CD4-positive, alpha-beta T cell treated with Interleukin-6 at 100 ng/mL for 8 hours (primary cell): ENCODE measurements around the gene APOA4.

Source experiments
- DNase-seq: peaks from one replicate; pipeline ENCODE4 v3.0.0-alpha.2; 2020; ENCODE audit warnings: mixed read lengths, low spot score

The APOA4 gene

GRCh38 chr11:116800610-116801009 is 22.5 kb downstream of the APOA4 start:
- no peak for DNase-seq

DNA sequence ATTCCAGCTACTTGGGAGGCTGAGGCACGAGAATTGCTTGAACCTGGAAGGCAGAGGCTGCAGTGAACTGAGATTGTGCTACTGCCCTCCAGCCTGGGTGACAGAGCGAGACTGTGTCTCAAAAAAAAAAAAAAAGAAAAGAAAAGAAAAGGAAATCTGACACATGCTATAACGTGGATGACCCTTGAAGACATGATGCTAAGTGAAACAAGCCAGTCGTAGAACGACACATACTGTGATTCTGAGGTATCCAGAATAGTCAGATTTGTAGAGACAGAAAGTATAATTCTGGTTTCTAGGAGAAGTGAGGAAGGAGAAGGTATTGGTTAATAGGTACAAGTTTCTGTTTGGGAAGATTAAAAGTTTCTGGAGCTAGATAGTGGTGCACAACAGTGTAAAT is 24.7 kb downstream of the APOA4 start:
- no peak for DNase-seq

DNA sequence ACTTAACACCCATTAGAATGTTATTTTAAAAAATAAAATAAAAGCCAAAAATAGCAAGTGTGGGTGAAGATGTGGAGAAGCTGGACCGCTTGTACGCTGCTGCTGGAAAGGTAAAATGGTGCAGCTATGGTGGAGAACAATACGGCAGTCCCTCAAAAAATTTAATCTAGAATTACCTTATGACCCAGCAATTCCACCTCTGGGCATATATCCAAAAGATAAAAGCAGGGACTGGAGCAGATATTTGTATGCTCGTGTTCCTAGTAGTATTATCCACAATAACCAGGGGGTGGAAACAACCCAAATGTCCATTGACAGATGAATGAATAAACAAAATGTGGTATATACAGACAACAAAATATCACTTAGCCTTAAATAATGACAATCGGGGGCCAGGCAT is 25.3 kb downstream of the APOA4 start:
- no peak for DNase-seq

GRCh38 chr11:116796548-116796947 is 26.6 kb downstream of the APOA4 start:
- DNase-seq: no peak

DNA sequence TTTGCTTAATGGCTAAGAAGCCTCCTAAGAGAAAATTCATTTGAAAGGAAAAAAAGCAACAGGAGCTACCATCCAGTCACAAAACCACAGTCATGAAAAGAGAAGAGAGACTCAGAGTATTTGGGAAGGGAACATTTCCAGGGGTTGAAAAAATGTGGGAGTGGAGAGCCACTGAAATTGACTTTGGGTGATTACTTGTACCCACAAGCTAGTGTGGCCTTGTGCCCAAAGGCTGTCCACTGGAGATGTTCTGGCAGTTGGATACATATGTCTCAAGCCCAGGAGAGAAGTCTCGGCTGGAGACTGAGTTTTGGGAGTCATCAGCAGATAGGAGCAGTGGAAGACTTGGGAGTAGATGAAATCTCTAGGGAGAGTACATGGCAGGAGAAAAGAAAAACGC is 28.3 kb downstream of the APOA4 start:
- DNase-seq: no peak

GRCh38 chr11:116793772-116794097 is 29.4 kb downstream of the APOA4 start:
- DNase-seq: no peak

- DNase-seq: no peak
Measured at GRCh38 chr11:116792869-116793771, 30.0 kb downstream of the APOA4 start.

GRCh38 chr11:116792144-116792868 is 30.8 kb downstream of the APOA4 start:
- DNase-seq: no peak

DNA sequence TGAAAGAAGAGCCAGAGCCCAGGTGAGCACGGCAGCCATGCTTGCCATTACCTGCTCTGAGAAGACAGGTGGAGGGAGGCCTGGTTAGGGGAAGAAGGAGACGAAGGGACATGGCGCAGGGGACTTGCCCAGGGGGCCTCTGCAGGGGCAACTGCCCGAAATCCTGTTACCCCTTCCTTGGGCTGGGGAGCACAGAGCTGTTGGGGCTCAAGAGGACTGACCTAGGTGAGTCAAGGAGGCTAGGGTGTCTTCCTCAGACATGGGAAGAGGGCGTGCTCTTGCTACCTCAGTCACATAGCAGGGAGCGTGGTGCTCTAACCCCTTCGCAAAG is 31.3 kb downstream of the APOA4 start, which contains the start of gene APOA5:
APOA5 (minus strand) TSS at position 67 of the 331 bp plus-strand sequence; CDS start at position 48, 19 bp downstream.
- DNase-seq: no peak

- DNase-seq: peak; percentile 70
Measured at GRCh38 chr11:116791002-116791812, 31.9 kb downstream of the APOA4 start.

DNA sequence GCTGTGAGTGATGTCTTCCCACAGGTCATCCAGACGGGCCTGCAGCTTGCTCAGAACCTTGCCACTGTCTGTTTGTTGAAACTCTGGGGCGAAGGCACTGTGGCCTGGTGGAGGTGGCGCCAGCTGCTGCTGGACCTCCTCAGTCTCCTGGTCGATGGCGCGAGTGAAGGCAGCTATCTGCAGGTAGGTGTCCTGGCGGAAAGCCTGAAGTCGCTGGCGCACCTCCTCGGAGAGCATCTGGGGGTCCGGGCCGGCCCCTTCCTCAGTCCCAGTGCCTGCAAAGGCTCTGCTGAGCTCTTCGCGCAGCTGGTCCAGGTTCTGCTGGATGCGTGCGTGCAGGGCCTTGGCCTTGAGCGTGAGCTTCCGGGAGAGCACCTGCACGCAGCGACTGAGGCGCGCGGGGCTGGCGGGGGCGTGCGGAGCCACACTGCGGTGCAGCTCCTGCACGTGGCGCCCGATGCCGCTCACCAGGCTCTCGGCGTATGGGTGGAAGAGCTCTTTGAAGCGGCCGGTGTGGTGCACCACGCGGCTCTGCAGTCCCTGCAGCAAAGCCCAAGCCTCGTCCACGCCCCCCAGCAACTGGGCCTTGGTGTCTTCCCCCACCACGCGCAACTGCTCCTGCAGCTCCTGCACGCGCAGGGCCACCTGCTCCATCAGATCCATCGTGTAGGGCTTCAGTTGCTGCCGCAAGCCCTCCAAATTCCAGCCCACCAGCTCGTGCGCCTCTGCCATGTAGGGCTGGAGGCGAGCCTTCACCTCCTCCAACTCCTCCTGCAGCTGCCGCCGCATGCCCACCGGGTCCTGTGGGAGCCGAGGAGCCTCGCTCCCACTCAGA is 32.7 kb downstream of the APOA4 start:
- DNase-seq: no peak

DNA sequence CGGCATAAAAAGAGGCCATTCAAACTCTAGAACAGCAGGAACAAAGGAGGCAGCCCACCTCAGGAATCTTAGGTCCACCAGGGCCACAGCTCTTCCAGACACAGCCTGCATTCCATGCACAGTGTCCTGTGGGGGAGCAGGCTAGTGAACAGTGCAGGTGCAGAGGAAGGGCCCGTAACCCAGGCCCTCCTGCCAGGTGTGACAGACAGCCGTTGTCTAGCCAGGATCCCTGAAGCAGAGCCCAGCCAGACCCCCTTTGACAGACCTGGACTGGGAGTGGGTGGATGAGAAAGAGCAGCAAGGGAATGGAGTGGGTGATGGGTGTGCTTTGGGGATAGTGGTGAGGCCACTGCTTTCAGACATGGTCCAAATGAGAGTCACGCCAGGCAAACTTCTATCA is 34.1 kb downstream of the APOA4 start:
- DNase-seq: no peak

DNA sequence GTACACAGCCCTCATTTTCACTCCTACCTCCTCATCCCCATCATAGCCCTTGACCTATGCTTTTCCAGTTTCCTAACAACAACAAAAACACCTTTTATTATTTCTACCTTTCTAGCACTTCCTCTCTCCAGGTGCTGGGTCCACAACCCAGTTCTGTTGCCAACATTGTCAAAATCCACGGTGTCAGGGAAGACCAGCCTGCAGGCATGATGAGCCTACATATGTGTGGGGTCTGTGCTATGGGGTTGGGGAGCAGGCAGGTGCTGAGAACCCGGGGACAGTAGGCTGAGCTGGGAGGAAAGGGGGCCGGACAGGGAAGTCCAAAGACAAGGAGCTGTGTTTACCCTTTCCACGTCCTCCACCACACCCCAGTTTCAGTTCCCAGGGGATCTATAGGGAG is 34.6 kb downstream of the APOA4 start:
- DNase-seq: no peak

DNA sequence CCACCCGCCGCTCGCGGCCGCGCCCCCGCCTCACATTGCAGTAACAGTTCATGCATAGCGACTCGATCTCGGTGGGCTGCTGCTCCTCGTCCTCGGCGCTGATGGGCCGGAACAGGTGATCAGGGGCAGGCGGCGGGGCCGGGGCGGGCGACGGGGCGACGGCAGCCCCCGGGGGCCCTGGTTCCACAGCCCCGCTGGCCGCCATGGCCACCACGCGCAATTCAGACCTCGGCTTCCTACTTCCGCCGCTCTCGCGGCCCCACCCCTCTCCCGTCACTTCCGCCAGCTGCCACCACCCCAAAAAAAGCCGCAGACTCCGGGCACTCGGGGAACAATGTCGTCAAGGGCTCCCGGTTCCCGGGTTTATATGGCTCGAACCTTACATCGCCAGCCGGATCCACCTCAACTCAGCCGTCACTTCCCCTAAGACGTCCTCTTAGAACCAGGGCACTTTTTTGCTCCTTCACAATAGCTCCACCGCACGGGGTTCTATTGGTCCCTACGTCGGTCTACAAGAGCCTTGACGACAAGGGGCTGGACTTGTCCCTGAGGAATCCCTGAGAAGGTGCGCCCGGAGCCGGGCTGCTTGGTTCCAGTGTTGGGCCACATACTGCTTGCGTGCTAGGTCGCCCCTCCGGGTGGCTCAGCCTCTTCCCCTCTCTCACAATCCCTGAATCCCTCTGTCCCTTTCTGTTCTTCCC is 35.2 kb downstream of the APOA4 start, which contains the start of gene ZPR1:
ZPR1 (minus strand) TSS at position 238 of the 701 bp plus-strand sequence; CDS start at position 205, 33 bp downstream.
- peak; percentile 79 for DNase-seq

DNA sequence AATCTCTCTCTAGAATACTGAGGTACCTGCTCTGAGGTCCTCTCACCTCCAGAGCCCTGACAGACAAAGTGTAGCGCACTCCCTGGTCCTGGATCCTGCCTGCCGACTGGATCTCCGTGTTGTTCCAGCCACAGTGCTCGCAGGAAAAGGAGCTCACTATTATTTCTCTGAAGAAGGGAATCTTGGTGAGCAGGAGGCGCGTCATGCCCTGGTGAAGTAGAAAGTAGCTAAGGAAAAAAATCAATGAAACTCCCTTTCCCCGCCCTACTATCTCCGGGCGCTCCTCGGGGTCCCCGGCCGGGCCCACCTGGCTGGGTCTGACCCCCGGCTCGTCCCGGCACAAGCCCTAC is 35.7 kb downstream of the APOA4 start:
- no peak for DNase-seq

- no peak for DNase-seq
Measured at GRCh38 chr11:116786966-116787365, 36.1 kb downstream of the APOA4 start.

DNA sequence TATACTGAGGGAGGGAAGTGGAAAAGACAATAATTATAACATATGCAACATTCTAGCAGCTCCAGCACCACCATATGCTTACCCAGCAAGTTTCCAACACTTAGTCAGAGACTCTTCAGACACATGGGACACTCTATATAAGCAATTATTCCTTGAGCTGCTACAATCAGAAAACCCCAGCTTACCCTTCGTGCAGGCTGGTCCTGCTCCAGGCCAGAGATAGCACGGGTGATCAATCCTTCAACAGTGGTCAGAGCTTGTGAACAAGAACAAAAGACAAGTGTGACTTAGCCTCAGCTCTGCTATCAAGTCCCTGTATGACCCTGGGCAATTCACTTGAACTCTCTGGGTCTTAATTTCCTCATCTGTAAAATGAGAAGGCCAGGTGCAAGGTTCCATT is 36.8 kb downstream of the APOA4 start:
- no peak for DNase-seq

GRCh38 chr11:116782728-116783127 is 40.4 kb downstream of the APOA4 start:
- DNase-seq: no peak

DNA sequence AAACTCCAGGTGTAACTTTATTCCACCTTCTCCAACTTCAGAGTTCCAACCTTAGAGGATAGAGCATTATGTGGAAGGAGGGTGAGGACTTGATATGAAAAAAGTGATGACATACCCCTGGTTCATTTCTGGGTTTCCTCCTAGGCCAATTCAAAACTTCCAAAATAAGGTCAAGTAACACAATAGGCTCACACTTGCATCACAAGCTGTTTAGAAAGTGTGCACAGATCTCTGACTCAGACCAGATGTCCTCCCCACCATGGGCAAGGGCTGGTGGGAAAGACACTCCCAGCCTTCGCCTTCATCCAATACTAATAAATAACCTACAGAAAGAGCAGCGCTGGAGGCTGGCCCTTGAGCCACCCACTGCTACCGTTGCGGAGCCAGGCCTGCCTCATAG is 44.5 kb downstream of the APOA4 start:
- DNase-seq: no peak

- no peak for DNase-seq
Measured at GRCh38 chr11:116777056-116777455, 46.0 kb downstream of the APOA4 start.

DNA sequence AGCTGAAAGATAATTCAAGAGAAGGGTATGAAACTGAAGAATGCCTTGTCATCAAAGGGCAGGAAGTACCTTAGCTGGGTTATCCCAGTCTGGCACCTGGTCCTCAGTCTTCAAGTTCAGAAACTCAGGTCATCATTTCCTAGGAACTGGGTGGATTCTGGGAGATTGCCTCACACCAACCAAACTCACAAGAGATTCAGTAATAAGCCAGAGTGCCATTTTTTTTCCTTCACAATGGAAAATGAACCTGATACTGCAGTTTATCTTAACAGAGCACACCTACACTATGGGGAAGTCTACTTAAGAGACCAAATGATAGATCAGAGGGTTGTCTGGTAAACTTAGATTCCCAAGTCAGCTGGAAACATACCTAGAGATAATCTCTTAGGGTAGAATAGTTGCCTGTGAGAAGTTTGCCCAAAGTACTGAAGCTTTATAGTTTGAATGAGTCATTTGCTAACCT is 46.6 kb downstream of the APOA4 start:
- no peak for DNase-seq
